GM21381 (cell line): Measurements from ENCODE around the gene NHERF2.
A peak's percentile ranks its signal among the peaks of the same experiment; 100 is the strongest.
"Not testable (repeated sequence)": the region's sequence is repeated elsewhere in the genome, so short reads cannot be mapped to it uniquely, and the experiment has no call there.

Experiments
- ATAC-seq: cut with Tn5 transposase; IDR thresholded peaks from one replicate; pipeline ENCODE4 v1.9.1; 2021; ENCODE audit warnings: mild to moderate bottlenecking, moderate library complexity; ENCODE audit not compliant: unreplicated experiment

NHERF2 gene

GRCh38 chr16:2004795-2005517, 21.7 kb upstream of the NHERF2 start:
- no peak for ATAC-seq

GRCh38 chr16:2005646-2006045, 21.1 kb upstream of the NHERF2 start:
- no peak for ATAC-seq

GRCh38 chr16:2006317-2006716, 20.4 kb upstream of the NHERF2 start:
- no peak for ATAC-seq

- ATAC-seq: no peak
Measured at GRCh38 chr16:2007081-2007836, 19.4 kb upstream of the NHERF2 start.

- no peak for ATAC-seq
Measured at GRCh38 chr16:2008009-2008526, 18.6 kb upstream of the NHERF2 start.

GRCh38 chr16:2008631-2009163, 18.0 kb upstream of the NHERF2 start:
- no peak for ATAC-seq

- ATAC-seq: peak; percentile 29
Measured at GRCh38 chr16:2009164-2009711, 17.5 kb upstream of the NHERF2 start.

- peak; percentile 86 for ATAC-seq
Measured at GRCh38 chr16:2009791-2010510, 16.8 kb upstream of the NHERF2 start, which contains the start of gene ZNF598. ZNF598 (minus strand) TSS chr16:2009821.

- ATAC-seq: not testable (repeated sequence)
Measured at GRCh38 chr16:2011726-2012125, 15.0 kb upstream of the NHERF2 start.

- no peak for ATAC-seq
Measured at GRCh38 chr16:2013527-2013926, 13.2 kb upstream of the NHERF2 start.

- ATAC-seq: no peak
Measured at GRCh38 chr16:2015117-2015946, 11.4 kb upstream of the NHERF2 start.

- ATAC-seq: no peak
Measured at GRCh38 chr16:2015947-2016208, 10.8 kb upstream of the NHERF2 start.

- no peak for ATAC-seq
Measured at GRCh38 chr16:2016407-2016922, 10.2 kb upstream of the NHERF2 start.

GRCh38 chr16:2019518-2019920, 7.2 kb upstream of the NHERF2 start, which contains the start of gene NPW:
NPW (plus strand) TSS chr16:2019785.
- no peak for ATAC-seq

GRCh38 chr16:2019921-2020831, 6.5 kb upstream of the NHERF2 start:
- no peak for ATAC-seq

GRCh38 chr16:2022723-2023091, 4.0 kb upstream of the NHERF2 start:
- peak; percentile 17 for ATAC-seq

GRCh38 chr16:2023092-2024031, 3.3 kb upstream of the NHERF2 start:
- peak; percentile 77 for ATAC-seq

GRCh38 chr16:2024032-2024420, 2.7 kb upstream of the NHERF2 start:
- ATAC-seq: no peak
